Stimulated activated CD4-positive, alpha-beta T cell treated with anti-CD3 and anti-CD28 coated beads, Interleukin-1b, Interleukin-23, amount 100 ng/mL, for 48 hours (primary cell): ENCODE results near the gene EXOC1.
"Not testable (repeated sequence)": the region's sequence is repeated elsewhere in the genome, so short reads cannot be mapped to it uniquely, and the experiment has no call there.

ENCODE experiments used
- DNase-seq: peaks from one replicate; pipeline ENCODE4 v3.0.0-alpha.2; 2020

EXOC1 gene

DNA sequence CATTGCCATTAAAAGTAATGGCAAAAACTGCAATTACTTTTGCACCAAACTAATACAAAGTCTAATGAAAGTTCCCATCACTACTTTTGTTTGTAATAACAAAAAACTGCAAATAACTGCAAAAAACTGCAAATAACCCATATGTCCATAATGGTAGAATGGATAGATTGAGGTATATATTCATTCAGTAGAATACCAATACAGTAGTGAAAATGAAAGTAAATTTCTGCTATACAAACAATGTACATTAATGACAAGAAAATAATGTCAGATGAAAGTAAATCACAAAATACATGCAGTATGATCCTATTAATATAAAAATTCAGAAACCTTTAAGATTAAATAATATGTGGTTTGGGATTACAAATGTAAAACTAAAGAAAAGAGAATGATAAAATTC is 54.0 kb downstream of the EXOC1 start:
- DNase-seq, result no peak

- DNase-seq, result no peak
Measured at GRCh38 chr4:55910140-55910539, 56.7 kb downstream of the EXOC1 start.

- no peak for DNase-seq
Measured at GRCh38 chr4:55912249-55912648, 58.8 kb downstream of the EXOC1 start.

GRCh38 chr4:55920571-55920970 is 67.1 kb downstream of the EXOC1 start:
- DNase-seq, result no peak

DNA sequence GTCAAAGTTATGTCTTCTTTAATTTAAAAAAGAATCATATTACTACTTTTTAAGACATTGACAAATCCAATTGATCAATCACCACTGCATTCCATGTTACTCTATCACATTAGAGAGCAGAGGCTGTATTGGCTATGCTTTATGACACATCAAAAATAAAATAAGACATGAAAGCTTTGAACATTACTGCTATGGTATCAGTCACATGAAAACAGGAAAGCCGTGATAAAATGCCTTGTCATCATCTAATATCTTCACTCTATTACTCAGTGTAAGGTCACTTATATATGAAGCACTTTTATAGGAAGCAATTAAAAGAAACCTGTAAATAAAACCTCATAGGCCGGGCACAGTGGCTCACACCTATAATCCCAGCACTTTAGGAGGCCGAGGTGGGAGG is 67.6 kb downstream of the EXOC1 start:
- DNase-seq, result no peak

DNA sequence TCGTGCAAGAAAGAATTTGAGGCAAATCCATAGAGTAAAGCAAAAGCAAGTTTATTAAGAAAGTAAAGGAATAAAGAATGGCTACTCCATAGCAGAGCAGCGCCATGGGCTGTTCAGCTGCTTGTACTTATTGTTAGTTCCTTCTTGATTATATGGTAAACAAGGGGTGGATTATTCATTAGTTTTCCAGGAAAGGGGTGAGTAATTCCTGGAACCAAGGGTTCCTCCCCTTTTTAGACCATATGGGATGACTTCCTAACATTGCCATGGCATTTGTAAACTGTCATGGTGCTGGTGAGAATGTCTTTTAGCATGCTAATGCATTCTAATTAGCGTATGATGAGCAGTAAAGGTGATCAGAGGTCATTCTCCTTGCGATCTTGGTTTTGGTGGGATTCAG is 71.8 kb downstream of the EXOC1 start:
- no peak for DNase-seq

DNA sequence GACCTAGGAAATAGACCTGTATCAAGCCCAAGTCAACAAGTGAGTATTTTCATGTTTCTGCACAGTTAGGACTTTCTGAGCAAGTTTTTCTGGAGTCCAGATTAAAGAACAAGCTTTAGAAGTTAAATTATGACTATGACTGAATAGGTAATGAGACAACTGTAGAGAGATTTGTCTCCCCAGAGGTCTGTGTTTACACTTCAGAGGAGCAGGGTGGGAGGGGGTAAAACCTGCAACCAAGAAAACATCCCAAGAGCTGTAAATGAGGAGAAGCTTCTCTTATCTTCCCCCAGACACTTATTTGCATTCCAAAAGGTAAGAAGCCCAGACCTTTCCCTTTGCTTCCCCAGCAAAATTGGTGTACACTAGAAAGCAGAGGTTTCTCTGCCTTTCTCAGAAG is 73.2 kb downstream of the EXOC1 start:
- no peak for DNase-seq

DNA sequence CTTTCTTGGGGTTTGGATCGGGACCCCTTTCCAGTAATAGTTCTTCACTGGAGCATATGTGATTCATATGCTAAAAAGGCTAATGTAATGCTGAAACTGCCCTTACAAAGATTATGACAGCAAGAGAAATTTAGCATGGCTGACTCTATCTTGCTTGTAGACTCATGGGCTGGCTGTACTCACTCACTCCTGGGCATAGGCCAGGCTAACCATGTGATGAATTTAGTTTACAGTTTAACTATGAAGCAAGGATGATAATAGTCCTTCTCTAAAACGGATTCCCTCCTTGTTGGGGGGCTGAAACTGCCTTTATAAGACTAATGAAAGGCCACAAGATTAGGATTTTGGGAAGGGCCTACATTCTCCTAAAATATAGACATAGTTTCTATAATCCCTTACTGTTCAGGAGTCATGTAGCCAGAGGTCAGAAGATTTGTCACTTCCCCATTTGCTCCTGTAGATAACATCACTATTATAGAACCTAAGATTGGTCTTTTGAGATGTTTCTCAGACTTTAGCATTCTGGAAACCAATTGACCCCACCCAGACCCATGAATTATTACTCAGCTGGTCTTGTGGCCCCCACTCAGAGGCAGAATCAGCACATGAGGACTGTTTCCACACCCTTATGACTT is 74.5 kb downstream of the EXOC1 start:
- no peak for DNase-seq

- DNase-seq, result no peak
Measured at GRCh38 chr4:55928846-55929245, 75.4 kb downstream of the EXOC1 start.

GRCh38 chr4:55931043-55931442 is 77.6 kb downstream of the EXOC1 start:
- DNase-seq, result no peak

DNA sequence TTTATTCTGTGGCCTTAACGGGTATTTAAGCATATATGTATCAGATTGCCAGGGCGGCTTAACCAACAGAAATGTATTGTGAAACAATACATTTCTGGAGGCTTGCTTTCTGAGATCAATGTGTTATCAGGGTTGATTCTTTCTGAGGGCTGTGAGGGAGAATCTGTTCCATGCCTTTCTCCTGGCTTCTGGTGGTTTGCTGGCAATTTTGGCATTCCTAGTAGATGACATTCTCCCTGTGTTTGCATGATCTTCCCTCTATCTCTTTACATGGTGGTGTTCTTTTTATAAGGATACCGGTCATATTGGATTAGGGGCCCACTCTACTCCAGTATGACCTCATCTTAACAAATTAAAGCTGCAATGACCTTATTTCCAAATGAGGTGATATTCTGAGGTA is 78.4 kb downstream of the EXOC1 start:
- no peak for DNase-seq

GRCh38 chr4:55932511-55932910 is 79.1 kb downstream of the EXOC1 start:
- DNase-seq, result no peak

DNA sequence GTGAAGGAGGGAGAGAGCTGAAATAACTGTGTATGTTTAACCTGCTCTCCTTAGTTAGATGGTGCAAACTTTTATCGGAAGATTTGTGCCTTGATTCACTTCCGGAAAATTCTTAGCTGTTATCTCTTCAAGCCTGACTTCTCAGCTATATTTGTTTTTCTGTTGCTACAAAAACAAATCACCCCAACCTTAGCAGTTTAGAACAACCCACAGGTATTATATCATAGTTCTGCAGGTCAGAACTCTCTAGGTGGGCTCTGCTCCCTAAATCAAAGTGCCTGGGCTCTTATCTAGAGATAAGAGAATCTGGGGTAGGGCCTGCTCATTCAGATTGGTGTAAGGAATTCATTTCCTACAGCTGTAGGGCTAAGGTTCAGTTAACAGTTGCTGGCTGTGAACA is 80.2 kb downstream of the EXOC1 start:
- DNase-seq, result no peak

GRCh38 chr4:55935907-55936306 is 82.5 kb downstream of the EXOC1 start:
- DNase-seq, result not testable (repeated sequence)

- DNase-seq, result no peak
Measured at GRCh38 chr4:55938481-55938880, 85.0 kb downstream of the EXOC1 start.

DNA sequence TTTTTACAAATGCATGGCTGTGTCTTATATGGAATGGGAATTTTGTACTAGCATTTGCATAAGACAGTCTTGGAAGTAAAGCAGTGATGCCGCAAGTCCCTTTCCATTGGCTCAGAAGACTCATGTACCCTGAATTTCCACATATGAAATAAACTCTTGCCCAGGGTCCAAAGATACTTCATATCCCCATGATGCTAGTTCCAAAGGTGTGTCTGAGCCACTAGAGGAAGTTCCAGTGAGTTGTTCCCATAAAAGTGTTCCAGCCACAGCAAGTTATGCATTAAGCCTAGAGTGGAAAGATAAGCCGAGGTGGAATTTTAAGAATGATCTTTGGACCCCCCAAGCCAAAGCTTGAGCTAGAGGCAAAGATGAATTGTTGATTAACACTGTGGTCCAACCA is 86.0 kb downstream of the EXOC1 start:
- DNase-seq, result no peak

DNA sequence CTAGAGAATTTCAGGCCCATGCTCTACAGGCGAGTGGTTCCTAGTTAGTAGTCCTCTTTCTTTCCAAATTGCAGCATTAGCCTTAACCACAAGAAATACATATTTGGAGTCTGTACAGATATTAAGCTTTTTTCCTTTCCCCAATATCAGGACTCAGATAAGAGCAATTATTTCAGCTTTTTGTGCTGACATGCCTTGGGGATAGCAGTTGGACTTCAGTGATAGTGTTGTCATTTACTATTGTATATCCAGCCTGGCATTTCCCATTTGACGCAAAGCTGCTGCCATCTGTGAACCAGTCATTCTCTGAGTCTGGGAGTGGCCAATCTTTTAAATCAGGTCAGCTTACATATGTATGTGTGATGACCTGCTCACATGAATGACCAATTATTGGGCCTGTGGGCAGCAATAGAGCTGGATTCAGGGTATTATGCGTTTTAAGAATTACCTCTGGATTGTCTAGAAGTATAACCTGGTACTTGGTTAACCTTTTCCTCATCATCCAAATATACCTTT is 88.5 kb downstream of the EXOC1 start:
- DNase-seq, result no peak

GRCh38 chr4:55947254-55947882 is 93.9 kb downstream of the EXOC1 start:
- DNase-seq, result no peak

DNA sequence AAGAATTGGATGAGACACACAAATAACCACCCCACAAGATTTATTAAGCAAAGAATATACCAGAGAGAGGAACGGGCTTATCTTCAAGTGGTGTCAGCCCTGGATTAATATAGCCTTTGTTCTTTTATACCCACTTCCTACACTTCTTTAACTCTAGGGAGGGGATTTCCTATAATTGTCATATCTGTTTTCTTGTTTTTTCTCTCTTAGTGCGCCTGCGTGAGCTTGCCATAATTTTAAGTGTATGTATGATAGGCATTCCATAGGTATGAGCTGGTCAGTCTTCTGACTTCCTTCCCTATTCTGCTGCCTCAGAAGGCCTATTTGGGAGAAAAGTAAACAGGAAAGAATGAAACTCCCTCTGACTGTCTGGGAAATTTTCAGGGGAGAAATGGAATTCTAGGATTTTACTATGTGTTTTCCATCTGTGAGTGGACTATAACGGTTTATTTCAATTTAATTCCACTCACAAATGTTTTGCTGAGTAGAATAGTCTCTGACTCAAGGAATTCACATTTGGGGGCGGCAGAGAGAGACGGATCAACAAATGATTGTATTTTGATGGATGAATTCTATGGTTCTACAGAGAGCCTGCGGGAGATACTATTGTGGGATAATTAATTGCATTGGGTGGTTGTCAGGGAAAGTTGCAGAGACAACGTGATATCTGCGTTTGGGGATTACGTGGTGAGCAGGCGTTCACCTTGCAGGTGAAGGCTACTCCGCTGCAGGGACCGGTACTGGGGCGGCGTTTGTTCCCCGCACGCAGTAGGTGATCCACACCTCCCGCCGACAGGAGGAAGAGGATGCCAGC is 94.7 kb downstream of the EXOC1 start:
- DNase-seq, result peak; percentile 26

- peak; percentile 92 for DNase-seq
Measured at GRCh38 chr4:55948726-55949481, 95.5 kb downstream of the EXOC1 start, which contains the start of gene CEP135. CEP135 (plus strand) TSS chr4:55948945; CDS start chr4:55952131, 3,186 bp downstream.

DNA sequence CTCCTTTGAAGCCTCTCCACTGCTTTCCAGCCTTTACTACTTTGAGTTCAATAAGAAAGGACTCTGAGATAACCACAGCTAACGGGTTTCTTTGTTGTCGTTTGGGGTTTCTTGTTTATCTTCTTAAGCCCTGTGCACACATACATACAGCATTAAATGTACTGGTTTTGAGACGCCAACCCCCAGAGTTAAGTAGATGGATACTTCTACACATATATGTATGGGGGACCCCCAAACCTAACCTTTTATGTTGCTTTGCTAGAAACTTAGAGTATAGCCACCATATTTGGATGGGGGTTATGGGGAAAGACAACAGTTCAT is 96.0 kb downstream of the EXOC1 start:
- no peak for DNase-seq

DNA sequence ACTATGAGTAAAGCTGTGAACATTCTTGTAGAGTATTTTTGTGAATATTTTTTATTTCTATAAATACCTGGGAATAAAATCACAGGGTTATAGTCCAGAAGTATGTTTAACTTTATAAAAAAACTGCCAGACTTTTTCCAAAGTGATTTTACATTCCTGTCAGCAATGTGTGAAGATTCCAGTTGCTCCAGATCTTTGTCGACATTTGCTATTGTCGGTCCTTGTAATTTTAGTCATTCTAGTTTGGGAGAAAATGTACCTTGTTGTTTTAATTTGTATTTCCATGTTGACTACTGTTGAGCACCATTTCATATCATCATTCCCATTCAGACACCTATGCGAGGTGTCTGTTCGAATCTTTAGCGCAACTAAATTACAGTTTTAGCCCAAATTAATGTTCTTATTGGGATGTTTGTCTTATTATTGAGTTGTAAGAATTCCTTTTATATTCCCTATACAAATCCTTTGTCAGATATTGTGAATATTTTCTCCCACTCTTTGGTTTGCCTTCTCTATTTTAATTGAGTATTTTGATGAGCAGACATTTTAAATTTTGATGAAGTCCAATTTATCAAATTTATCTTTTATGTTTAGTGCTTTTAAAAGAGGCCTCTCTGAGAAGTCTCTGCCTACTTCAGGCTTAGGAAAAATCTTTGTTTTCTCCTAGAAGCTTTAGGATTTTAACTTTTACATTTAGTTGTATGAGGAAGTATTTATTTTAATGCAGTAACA is 97.9 kb downstream of the EXOC1 start:
- DNase-seq, result no peak
